ENCODE measurements around the gene EME2. TPM values are rescaled to one million over a fixed set of nuclear protein-coding genes. Genes with fewer than 3 reads are reported as not detected.
A peak's percentile ranks its signal among the peaks of the same experiment; 100 is the strongest.
"Not testable (repeated sequence)": the region's sequence is repeated elsewhere in the genome, so short reads cannot be mapped to it uniquely, and the experiment has no call there.

Gene EME2
- total and polyA plus RNA-seq, 7 experiments from 2014 or later = 0.59 to 47.5 (median 32.5) TPM

DNA sequence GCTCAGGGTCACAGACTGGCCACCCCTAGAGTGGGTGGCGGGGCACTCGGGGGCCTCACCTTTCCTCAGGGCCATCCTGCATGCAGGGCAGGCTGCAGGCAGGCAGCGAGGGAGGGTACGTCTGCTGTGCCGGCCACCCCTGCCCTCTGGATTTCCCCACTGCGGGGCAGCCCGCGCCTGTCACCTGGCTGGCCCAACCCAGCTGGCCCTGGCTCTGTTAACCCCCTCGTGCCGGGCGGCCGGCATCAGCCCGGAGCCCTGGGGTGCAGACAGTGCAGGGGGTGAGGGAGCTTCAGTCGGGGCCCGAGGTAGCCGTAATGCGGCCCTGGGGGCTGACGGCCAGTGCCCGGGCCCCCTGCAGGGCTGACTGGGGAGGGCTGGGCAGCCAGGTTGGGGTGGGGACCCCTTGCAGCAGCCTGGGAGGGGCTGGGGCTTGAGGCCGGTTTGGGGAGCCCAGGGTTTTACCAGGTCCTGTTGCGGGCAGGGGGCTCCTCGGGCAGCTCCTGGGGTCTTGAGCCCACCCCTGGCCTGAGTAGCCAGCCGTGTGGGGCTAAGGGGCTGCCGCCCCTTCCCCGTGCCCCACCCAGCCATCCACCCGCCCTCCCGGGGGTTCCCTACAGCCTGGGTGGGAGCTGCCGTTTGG, 21.1 kb downstream of the EME2 start, which contains the start of gene IGFALS:
TSS of gene IGFALS (minus strand) at position 128 of the 643 bp plus-strand sequence. CDS start at position 75, 53 bp downstream.
- CTCF ChIA-PET = no interaction called here
- Histone ChIP-seq H3K27ac (ENCODE audit: low read depth, low read length) (no peak within 1 kb of the TSS), H3K9me3 (ENCODE audit: control insufficient read depth in 2 of 3, low read length in 3 of 3) (peaks cover 0 to 6% (median 0%) of the 10 kb centered on the region in 3 experiments), H3K4me3 (ENCODE audit: low read length) (no peak within 1 kb of the TSS), H3K4me1 (ENCODE audit: control insufficient read depth in 2 of 2, insufficient read depth in 2 of 2, low read length in 2 of 2) (no peaks in the 10 kb centered on the region), H3K27me3 (ENCODE audit: control insufficient read depth in 2 of 2, insufficient read depth in 2 of 2, low read length in 2 of 2) (no peaks in the 10 kb centered on the region), H3K36me3 (ENCODE audit: control insufficient read depth in 2 of 3, insufficient read depth in 3 of 3, low read length in 3 of 3) (peaks cover 0 to 36% (median 0%) of the 10 kb centered on the region in 3 experiments)
- POLR2A ChIA-PET = no interaction called here
- intact Hi-C loops (cut with micrococcal nuclease) = no loop called here
- ATAC-seq = peak; percentile 9
- Mint-ChIP-seq H3K36me3 (peaks cover 0 to 5% (median 4%) of the 10 kb centered on the region in 5 donors), H3K4me1 (peaks cover 0 to 4% (median 0%) of the 10 kb centered on the region in 7 donors), H3K27me3 (no peaks in the 10 kb centered on the region), H3K9me3 (peaks cover 0 to 9% (median 2%) of the 10 kb centered on the region in 11 donors), H3K27ac (no peak within 1 kb of the TSS), H3K4me3 (no peak within 1 kb of the TSS)
- DNase-seq = peak in 1 of 9 donors; percentile 5

DNA sequence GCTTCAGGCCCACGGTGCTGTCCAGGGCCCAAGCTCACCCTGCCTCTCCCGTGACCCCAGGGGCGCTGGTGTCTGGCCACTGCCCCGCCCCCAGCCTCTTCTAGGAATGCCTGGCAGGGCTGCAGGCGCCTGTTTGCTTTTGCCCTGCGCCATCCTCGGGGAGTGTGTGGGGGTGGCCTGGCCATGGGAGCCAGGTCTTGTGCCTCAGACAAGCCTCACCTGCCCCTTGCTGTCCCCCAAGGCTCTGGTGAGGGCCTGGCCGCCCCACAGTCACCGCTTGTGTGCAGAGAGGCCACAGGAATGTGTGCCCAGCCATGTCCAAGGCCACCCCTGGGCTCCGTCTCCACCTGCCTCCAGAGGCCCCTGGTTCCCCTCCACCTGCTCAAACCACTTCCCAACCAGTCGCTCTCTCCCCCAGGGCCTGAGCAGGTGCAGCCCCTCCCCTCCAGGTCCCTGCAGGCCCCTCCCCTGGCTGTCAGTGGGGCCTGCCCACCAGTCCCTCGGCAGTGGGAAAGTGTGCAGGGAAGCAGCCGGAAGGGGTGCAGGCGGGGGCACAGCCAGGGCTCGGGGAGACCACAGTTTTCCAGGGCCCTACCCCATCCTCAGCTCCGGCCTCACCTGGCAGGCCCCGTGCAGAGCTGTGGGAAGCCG, 21.7 kb downstream of the EME2 start:
- H3K27me3 ChIP-seq (ENCODE audit: control insufficient read depth in 2 of 2, insufficient read depth in 2 of 2, low read length in 2 of 2) = no peaks in the 10 kb centered on the region
- Mint-ChIP-seq H3K36me3 (peaks cover 0 to 7% (median 0%) of the 10 kb centered on the region in 5 donors), H3K27me3 (no peaks in the 10 kb centered on the region), H3K4me1 (no peaks in the 10 kb centered on the region), H3K4me3 (no peak overlapping the region), H3K27ac (no peak overlapping the region), H3K9me3 (peaks cover 0 to 14% (median 3%) of the 10 kb centered on the region in 11 donors)
- peaks cover 0 to 30% (median 0%) of the 10 kb centered on the region in 3 experiments for H3K36me3 ChIP-seq (ENCODE audit: control insufficient read depth in 2 of 3, insufficient read depth in 3 of 3, low read length in 3 of 3)
- intact Hi-C loops (cut with micrococcal nuclease) = no loop called here
- peak in 1 of 9 donors; percentile 4 for DNase-seq
- ChIA-PET POLR2A (no interaction called here), CTCF (no interaction called here)
- no peak overlapping the region for H3K27ac ChIP-seq (ENCODE audit: low read depth, low read length)
- H3K4me1 ChIP-seq (ENCODE audit: control insufficient read depth in 2 of 2, insufficient read depth in 2 of 2, low read length in 2 of 2) = no peaks in the 10 kb centered on the region
- peak; percentile 17 for ATAC-seq
- peaks cover 0 to 6% (median 0%) of the 10 kb centered on the region in 3 experiments for H3K9me3 ChIP-seq (ENCODE audit: control insufficient read depth in 2 of 3, low read length in 3 of 3)
- H3K4me3 ChIP-seq (ENCODE audit: low read length) = no peak overlapping the region

DNA sequence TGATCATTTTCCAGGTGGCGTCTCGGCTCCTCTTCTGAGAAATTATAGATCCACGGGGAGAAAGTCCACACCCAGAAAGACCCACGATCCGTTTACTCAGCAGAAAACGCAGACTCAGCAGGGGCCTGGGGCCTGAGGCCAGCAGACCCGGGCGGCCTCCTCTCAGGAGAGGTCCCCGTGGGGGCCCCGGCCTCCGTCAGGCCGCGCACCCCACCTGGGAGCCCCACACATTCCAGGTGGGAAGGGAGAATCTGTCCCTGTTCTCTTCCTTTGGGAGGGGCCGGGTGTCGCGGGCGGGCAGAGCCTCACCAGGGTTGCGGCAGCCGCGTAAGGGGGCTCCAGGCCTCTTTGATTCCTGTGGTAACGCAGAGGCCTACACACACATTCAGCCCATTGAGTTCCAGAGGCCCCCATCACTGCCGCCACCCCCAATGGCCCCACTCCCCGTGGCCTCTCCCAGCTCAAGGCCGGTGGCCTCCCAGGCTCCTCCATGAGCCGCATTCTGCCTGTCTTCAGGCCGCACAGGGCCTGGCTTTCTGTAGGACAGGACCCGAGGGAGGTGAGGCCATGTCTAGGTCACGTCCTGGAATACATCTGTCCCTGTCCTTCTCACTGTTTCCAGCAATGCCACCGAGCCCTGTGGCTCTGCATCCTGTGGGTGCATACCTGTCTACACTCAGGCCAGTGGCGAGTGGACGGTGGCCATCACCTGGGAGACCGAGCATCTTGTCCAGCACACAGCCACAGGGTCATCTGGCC, 22.5 kb downstream of the EME2 start:
- ChIA-PET POLR2A (no interaction called here), CTCF (no interaction called here)
- intact Hi-C loops (cut with micrococcal nuclease) = no loop called here
- H3K4me1 Mint-ChIP-seq = peaks cover 0 to 3% (median 0%) of the 10 kb centered on the region in 7 donors
- peaks cover 0 to 7% (median 0%) of the 10 kb centered on the region in 5 donors for H3K36me3 Mint-ChIP-seq
- Histone ChIP-seq H3K4me3 (ENCODE audit: low read length) (no peak overlapping the region), H3K27me3 (ENCODE audit: control insufficient read depth in 2 of 2, insufficient read depth in 2 of 2, low read length in 2 of 2) (no peaks in the 10 kb centered on the region), H3K9me3 (ENCODE audit: control insufficient read depth in 2 of 3, low read length in 3 of 3) (peaks cover 0 to 6% (median 0%) of the 10 kb centered on the region in 3 experiments), H3K4me1 (ENCODE audit: control insufficient read depth in 2 of 2, insufficient read depth in 2 of 2, low read length in 2 of 2) (no peaks in the 10 kb centered on the region), H3K27ac (ENCODE audit: low read depth, low read length) (no peak overlapping the region), H3K36me3 (ENCODE audit: control insufficient read depth in 2 of 3, insufficient read depth in 3 of 3, low read length in 3 of 3) (peaks cover 0 to 23% (median 0%) of the 10 kb centered on the region in 3 experiments)
- no peak overlapping the region for H3K27ac Mint-ChIP-seq
- no peak overlapping the region for H3K4me3 Mint-ChIP-seq
- peak in 1 of 9 donors; percentile 4 for DNase-seq
- no peaks in the 10 kb centered on the region for H3K27me3 Mint-ChIP-seq
- ATAC-seq = no peak
- H3K9me3 Mint-ChIP-seq = peaks cover 0 to 17% (median 6%) of the 10 kb centered on the region in 11 donors

DNA sequence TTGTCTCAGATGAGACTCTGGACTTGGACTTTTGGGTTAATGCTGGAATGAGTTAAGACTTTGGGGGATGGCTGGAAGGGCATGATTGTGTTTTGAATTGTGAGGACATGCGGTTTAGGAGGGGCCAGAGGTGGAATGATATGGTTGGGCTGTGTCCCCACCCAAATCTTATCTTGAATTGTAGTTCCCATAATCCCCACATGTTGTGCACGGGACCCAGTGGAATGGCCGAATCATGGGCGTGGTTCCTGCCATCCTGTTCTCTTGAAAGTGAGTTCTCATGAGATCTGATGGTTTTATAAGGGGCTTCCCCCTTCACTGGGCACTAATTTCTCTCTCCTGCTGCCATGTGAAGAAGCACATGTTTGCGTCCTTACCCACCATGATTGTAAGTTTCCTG, 26.7 kb downstream of the EME2 start:
- CTCF ChIA-PET; H3K27me3 Mint-ChIP-seq; ATAC-seq; intact Hi-C loops (cut with micrococcal nuclease); H3K27me3 ChIP-seq (ENCODE audit: control insufficient read depth in 2 of 2, insufficient read depth in 2 of 2, low read length in 2 of 2); H3K27ac ChIP-seq (ENCODE audit: low read depth, low read length); H3K4me3 ChIP-seq (ENCODE audit: low read length); H3K4me1 Mint-ChIP-seq; H3K4me3 Mint-ChIP-seq; H3K4me1 ChIP-seq (ENCODE audit: control insufficient read depth in 2 of 2, insufficient read depth in 2 of 2, low read length in 2 of 2); H3K9me3 ChIP-seq (ENCODE audit: control insufficient read depth in 2 of 3, low read length in 3 of 3); H3K36me3 Mint-ChIP-seq; H3K36me3 ChIP-seq (ENCODE audit: control insufficient read depth in 2 of 3, insufficient read depth in 3 of 3, low read length in 3 of 3); DNase-seq: not testable (repeated sequence)
- POLR2A ChIA-PET = interaction anchor here (2.0 kb wide), 1 partner anchor 17 kb away, joined by 7 read pairs; the partner anchor contains the start of genes NUBP2 and SPSB3
- H3K27ac Mint-ChIP-seq = peak overlapping the region in 1 of 9 donors; percentile 71
- H3K9me3 Mint-ChIP-seq = peaks cover 0 to 18% (median 7%) of the 10 kb centered on the region in 11 donors

DNA sequence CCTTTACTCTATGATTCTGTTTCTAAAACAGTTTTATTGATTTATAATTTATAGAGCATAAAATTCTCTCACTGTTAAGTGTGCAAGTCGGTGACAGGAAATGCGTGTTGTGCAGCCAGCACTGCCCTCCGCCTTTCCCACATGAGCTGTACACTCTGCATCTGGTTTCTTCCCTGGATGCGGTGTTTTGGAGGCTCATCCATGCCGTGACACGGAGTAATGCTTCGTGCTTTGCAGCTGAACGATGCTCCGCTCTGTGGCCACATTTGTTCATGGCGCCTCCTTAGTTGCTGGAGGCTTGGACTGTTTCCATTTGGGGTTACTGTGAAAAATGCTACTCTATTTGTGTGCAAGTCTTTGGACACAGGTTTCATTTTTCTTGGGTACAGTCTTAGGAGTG, 28.1 kb downstream of the EME2 start:
- no peak for ATAC-seq
- Mint-ChIP-seq H3K4me1 (peaks cover 0 to 3% (median 0%) of the 10 kb centered on the region in 7 donors), H3K27ac (no peak overlapping the region), H3K36me3 (peaks cover 0 to 9% (median 3%) of the 10 kb centered on the region in 5 donors), H3K27me3 (no peaks in the 10 kb centered on the region), H3K9me3 (peaks cover 0 to 18% (median 7%) of the 10 kb centered on the region in 11 donors), H3K4me3 (no peak overlapping the region)
- ChIA-PET CTCF (no interaction called here), POLR2A (no interaction called here)
- intact Hi-C loops (cut with micrococcal nuclease) = no loop called here
- Histone ChIP-seq H3K27me3 (ENCODE audit: control insufficient read depth in 2 of 2, insufficient read depth in 2 of 2, low read length in 2 of 2) (no peaks in the 10 kb centered on the region), H3K4me1 (ENCODE audit: control insufficient read depth in 2 of 2, insufficient read depth in 2 of 2, low read length in 2 of 2) (no peaks in the 10 kb centered on the region), H3K27ac (ENCODE audit: low read depth, low read length) (no peak overlapping the region), H3K36me3 (ENCODE audit: control insufficient read depth in 2 of 3, insufficient read depth in 3 of 3, low read length in 3 of 3) (no peaks in the 10 kb centered on the region), H3K4me3 (ENCODE audit: low read length) (no peak overlapping the region), H3K9me3 (ENCODE audit: control insufficient read depth in 2 of 3, low read length in 3 of 3) (peaks cover 0 to 6% (median 0%) of the 10 kb centered on the region in 3 experiments)
- DNase-seq = no peak

DNA sequence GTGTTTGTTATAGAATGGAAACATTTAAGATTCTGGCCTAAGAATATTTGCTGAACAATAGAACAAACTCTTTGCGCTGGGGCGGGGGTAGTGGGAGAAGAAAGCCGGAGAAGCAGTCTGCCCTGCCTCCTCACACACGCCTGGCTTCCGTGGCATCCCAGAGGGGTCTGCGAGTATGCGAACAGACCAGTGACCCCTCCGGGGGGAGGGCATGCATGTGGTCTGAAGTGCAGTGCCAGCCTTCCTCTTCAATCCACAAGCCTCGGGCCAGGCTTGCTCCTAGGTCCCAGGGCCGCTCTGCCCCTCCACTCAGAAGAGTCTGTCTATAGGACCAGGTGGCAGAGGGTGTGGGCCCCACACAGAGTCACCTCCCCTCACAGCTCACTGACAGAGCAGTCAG, 35.0 kb downstream of the EME2 start:
- Mint-ChIP-seq H3K36me3 (peaks cover 0 to 33% (median 10%) of the 10 kb centered on the region in 5 donors), H3K27me3 (no peaks in the 10 kb centered on the region), H3K9me3 (peaks cover 0 to 2% (median 0%) of the 10 kb centered on the region in 11 donors), H3K4me3 (no peak overlapping the region), H3K27ac (no peak overlapping the region), H3K4me1 (peaks cover 0 to 3% (median 0%) of the 10 kb centered on the region in 7 donors)
- ATAC-seq (no peak), DNase-seq (no peak)
- ChIA-PET POLR2A (no interaction called here), CTCF (no interaction called here)
- Histone ChIP-seq H3K36me3 (ENCODE audit: control insufficient read depth in 2 of 3, insufficient read depth in 3 of 3, low read length in 3 of 3) (peaks cover 7 to 37% (median 8%) of the 10 kb centered on the region in 3 experiments), H3K4me3 (ENCODE audit: low read length) (no peak overlapping the region), H3K4me1 (ENCODE audit: control insufficient read depth in 2 of 2, insufficient read depth in 2 of 2, low read length in 2 of 2) (no peaks in the 10 kb centered on the region), H3K9me3 (ENCODE audit: control insufficient read depth in 2 of 3, low read length in 3 of 3) (no peaks in the 10 kb centered on the region), H3K27ac (ENCODE audit: low read depth, low read length) (no peak overlapping the region), H3K27me3 (ENCODE audit: control insufficient read depth in 2 of 2, insufficient read depth in 2 of 2, low read length in 2 of 2) (no peaks in the 10 kb centered on the region)
- intact Hi-C loops (cut with micrococcal nuclease) = no loop called here

Measured in naive thymus-derived CD4-positive, alpha-beta T cell (primary cell).